Neural cell (in vitro differentiated cells): ENCODE results near the gene PDE6H. TPM values are rescaled to one million over a fixed set of nuclear protein-coding genes. Genes with fewer than 3 reads are reported as not detected.

Experiments
- H2AFZ ChIP-seq: fragments of 200-600, 300-800 bp; sonication (generic), shearing (Covaris generic); 2 replicates; pipeline ENCODE4 v1.6.0; 2014; ENCODE audit warnings: low read depth, mild to moderate bottlenecking, antibody characterized with exemption, low read length, moderate library complexity
- H3F3A ChIP-seq: fragments of 200-600 bp; shearing (Covaris generic); 2 replicates; pipeline ENCODE4 v1.6.1; 2016; ENCODE audit warnings: mild to moderate bottlenecking, moderate library complexity, mixed read lengths, antibody characterized with exemption, low read length; ENCODE audit not compliant: insufficient read depth, poor library complexity, severe bottlenecking
- H3K27ac ChIP-seq: fragments of 200-600, 300-800 bp; sonication (generic), shearing (Covaris generic); 2 replicates; pipeline ENCODE4 v1.5.1; 2014; ENCODE audit warnings: mild to moderate bottlenecking, low read length, moderate library complexity
- H3K27me3 ChIP-seq: fragments of 300-800, 200-600 bp; sonication (generic), shearing (Covaris generic); 2 replicates; pipeline ENCODE4 v1.6.0; 2014; ENCODE audit warnings: mild to moderate bottlenecking, low read depth, low read length, moderate library complexity; ENCODE audit not compliant: insufficient read depth
- H3K36me3 ChIP-seq: fragments of 300-800, 200-600 bp; sonication (generic), shearing (Covaris generic); 2 replicates; pipeline ENCODE4 v1.5.1; 2014; ENCODE audit warnings: mild to moderate bottlenecking, antibody characterized with exemption, low read length, moderate library complexity; ENCODE audit not compliant: insufficient read depth
- H3K4me2 ChIP-seq: fragments of 300-800, 200-600 bp; sonication (generic), shearing (Covaris generic); 2 replicates; pipeline ENCODE4 v1.6.0; 2014; ENCODE audit warnings: mild to moderate bottlenecking, low read length
- H3K4me3 ChIP-seq: fragments of 300-800, 200-600 bp; sonication (generic), shearing (Covaris generic); 2 replicates; pipeline ENCODE4 v1.5.1; 2014; ENCODE audit warnings: mild to moderate bottlenecking, low read length, moderate library complexity
- H3K79me2 ChIP-seq: fragments of 200-600 bp; shearing (Covaris generic); replicated peaks from 2 replicates; pipeline ENCODE4 v1.6.0; 2014; ENCODE audit warnings: mild to moderate bottlenecking, low read length, moderate library complexity; ENCODE audit not compliant: insufficient read depth
- H3K9ac ChIP-seq: fragments of 300-800, 200-600 bp; sonication (generic), shearing (Covaris generic); 2 replicates; pipeline ENCODE4 v1.6.1; 2016; ENCODE audit warnings: mild to moderate bottlenecking, low read length, mixed read lengths
- H3K9me2 ChIP-seq: fragments of 200-600 bp; shearing (Covaris generic); 2 replicates; pipeline ENCODE4 v1.6.1; 2016; ENCODE audit warnings: mild to moderate bottlenecking, low read length, mixed read lengths; ENCODE audit not compliant: insufficient read depth
- H3K9me3 ChIP-seq: fragments of 200-600, 300-800 bp; sonication (generic), shearing (Covaris generic); 2 replicates; pipeline ENCODE4 v1.6.1; 2016; ENCODE audit warnings: mild to moderate bottlenecking, mixed run types, low read length, moderate library complexity, mixed read lengths
- H4K20me1 ChIP-seq: fragments of 200-600 bp; shearing (Covaris generic); 2 replicates; pipeline ENCODE4 v1.6.1; 2016; ENCODE audit warnings: mild to moderate bottlenecking, mixed run types; ENCODE audit not compliant: insufficient read depth
- CTCF ChIP-seq: fragments of 450-650 bp; IDR thresholded peaks from 2 replicates; pipeline ENCODE4 v1.5.1; 2014; ENCODE audit warnings: antibody characterized with exemption, mild to moderate bottlenecking, moderate library complexity; ENCODE audit not compliant: poor library complexity, severe bottlenecking
- EP300 ChIP-seq: fragments of 450-650 bp; conservative IDR thresholded peaks from 2 replicates; pipeline ENCODE4 v1.6.1; 2014; ENCODE audit warnings: antibody characterized with exemption, mild to moderate bottlenecking, moderate library complexity; ENCODE audit not compliant: poor library complexity, severe bottlenecking
- EZH2 ChIP-seq: fragments of 200-600, 300-800 bp; shearing (Covaris generic), sonication (generic); IDR thresholded peaks from 2 replicates; pipeline ENCODE4 v1.6.1; 2014; ENCODE audit warnings: antibody characterized with exemption, low read length, borderline replicate concordance, mild to moderate bottlenecking; ENCODE audit not compliant: insufficient read depth, poor library complexity, severe bottlenecking
- MXI1 ChIP-seq: fragments of 450-650 bp; conservative IDR thresholded peaks from 2 replicates; pipeline ENCODE4 v1.6.1; 2014; ENCODE audit warnings: antibody characterized with exemption, mild to moderate bottlenecking; ENCODE audit not compliant: poor library complexity, severe bottlenecking
- POLR2AphosphoS5 ChIP-seq: IDR thresholded peaks from 2 replicates; pipeline ENCODE4 v1.6.1; 2012
- RAD21 ChIP-seq: fragments of 450-650 bp; conservative IDR thresholded peaks from 2 replicates; pipeline ENCODE4 v1.6.1; 2014; ENCODE audit warnings: antibody characterized with exemption, mild to moderate bottlenecking, moderate library complexity
- SMC3 ChIP-seq: fragments of 450-650 bp; conservative IDR thresholded peaks from 2 replicates; pipeline ENCODE4 v1.6.1; 2014; ENCODE audit warnings: antibody characterized with exemption, mild to moderate bottlenecking, moderate library complexity; ENCODE audit not compliant: poor library complexity
- TAF1 ChIP-seq: IDR thresholded peaks from 2 replicates; pipeline ENCODE4 v1.6.1; 2012; ENCODE audit warnings: low read depth
- polyA plus RNA-seq: library from polyadenylated mRNA; depleted of rRNA; stranded (reverse); fragments of >200 nt; gene quantifications from 2 replicates; pipeline ENCODE4 v1.2.3, GENCODE V29; 2014
- TF ChIP-seq, protein P1 (sequence below): IDR thresholded peaks from 2 replicates; pipeline ENCODE4 v1.6.1; 2012; ENCODE audit warnings: borderline replicate concordance

Gene PDE6H
- polyA plus RNA-seq, 1 donor from 2014 or later = not detected

DNA sequence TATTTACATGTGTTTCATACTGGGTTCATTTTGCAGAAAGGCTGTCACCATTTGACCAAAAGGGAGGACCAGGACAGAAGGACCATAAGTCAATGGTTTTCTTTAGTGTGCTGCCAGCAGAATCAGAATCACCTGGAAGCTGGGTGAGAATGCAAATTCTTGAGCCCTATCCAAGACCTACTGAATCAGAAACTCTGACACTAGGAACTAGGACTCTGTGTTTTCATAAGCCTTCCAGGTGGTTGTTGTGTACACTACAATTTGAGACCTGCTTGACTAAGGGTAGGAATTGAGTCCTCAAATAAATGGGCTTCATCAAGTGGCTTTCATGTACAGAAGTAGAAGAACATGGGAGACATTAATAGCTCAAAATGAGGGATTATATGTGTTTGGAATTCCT, 32.2 kb downstream of the PDE6H start:
- H3K4me3 ChIP-seq = no peak overlapping the region
- no peaks in the 10 kb centered on the region for H3K36me3 ChIP-seq
- H3K27ac ChIP-seq = no peak overlapping the region
- H3F3A ChIP-seq = no peaks in the 10 kb centered on the region
- H4K20me1 ChIP-seq = no peaks in the 10 kb centered on the region
- no peaks in the 10 kb centered on the region for H3K9me3 ChIP-seq
- no peak overlapping the region for H3K4me2 ChIP-seq
- H3K27me3 ChIP-seq = no peaks in the 10 kb centered on the region
- TF ChIP-seq, protein P1, sequence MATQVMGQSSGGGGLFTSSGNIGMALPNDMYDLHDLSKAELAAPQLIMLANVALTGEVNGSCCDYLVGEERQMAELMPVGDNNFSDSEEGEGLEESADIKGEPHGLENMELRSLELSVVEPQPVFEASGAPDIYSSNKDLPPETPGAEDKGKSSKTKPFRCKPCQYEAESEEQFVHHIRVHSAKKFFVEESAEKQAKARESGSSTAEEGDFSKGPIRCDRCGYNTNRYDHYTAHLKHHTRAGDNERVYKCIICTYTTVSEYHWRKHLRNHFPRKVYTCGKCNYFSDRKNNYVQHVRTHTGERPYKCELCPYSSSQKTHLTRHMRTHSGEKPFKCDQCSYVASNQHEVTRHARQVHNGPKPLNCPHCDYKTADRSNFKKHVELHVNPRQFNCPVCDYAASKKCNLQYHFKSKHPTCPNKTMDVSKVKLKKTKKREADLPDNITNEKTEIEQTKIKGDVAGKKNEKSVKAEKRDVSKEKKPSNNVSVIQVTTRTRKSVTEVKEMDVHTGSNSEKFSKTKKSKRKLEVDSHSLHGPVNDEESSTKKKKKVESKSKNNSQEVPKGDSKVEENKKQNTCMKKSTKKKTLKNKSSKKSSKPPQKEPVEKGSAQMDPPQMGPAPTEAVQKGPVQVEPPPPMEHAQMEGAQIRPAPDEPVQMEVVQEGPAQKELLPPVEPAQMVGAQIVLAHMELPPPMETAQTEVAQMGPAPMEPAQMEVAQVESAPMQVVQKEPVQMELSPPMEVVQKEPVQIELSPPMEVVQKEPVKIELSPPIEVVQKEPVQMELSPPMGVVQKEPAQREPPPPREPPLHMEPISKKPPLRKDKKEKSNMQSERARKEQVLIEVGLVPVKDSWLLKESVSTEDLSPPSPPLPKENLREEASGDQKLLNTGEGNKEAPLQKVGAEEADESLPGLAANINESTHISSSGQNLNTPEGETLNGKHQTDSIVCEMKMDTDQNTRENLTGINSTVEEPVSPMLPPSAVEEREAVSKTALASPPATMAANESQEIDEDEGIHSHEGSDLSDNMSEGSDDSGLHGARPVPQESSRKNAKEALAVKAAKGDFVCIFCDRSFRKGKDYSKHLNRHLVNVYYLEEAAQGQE = no peak
- TF ChIP-seq EZH2 (no peak), TAF1 (no peak), EP300 (no peak), CTCF (no peak), POLR2AphosphoS5 (no peak), SMC3 (no peak), RAD21 (no peak), MXI1 (no peak)
- no peak overlapping the region for H2AFZ ChIP-seq
- no peaks in the 10 kb centered on the region for H3K79me2 ChIP-seq
- H3K9me2 ChIP-seq = no peaks in the 10 kb centered on the region
- no peak overlapping the region for H3K9ac ChIP-seq

GRCh38 chr12:15007551-15007950, 34.7 kb downstream of the PDE6H start:
- Histone ChIP-seq H3K9me2 (no peaks in the 10 kb centered on the region), H3K27me3 (no peaks in the 10 kb centered on the region), H3K9ac (no peak overlapping the region), H3K36me3 (no peaks in the 10 kb centered on the region), H3K4me3 (no peak overlapping the region), H4K20me1 (no peaks in the 10 kb centered on the region), H3K79me2 (no peaks in the 10 kb centered on the region), H3K9me3 (no peaks in the 10 kb centered on the region), H3K27ac (no peak overlapping the region), H3F3A (no peaks in the 10 kb centered on the region), H2AFZ (no peak overlapping the region), H3K4me2 (no peak overlapping the region)
- TF ChIP-seq TAF1 (no peak), SMC3 (no peak), POLR2AphosphoS5 (no peak), EZH2 (no peak), EP300 (no peak), RAD21 (no peak), CTCF (no peak), MXI1 (no peak)
- TF ChIP-seq, protein P1 = no peak
